CD14-positive monocyte (primary cell): ENCODE data around the gene MSH6. TPM values are rescaled to one million over a fixed set of nuclear protein-coding genes. Genes with fewer than 3 reads are reported as not detected.

Experiments
- DNase-seq, 3 donors: peaks; one replicate each; pipeline ENCODE4 v3.0.0-alpha.2; 2011 to 2022
- H2AFZ ChIP-seq: 2 replicates; pipeline ENCODE4 v1.6.0; 2012; ENCODE audit warnings: mild to moderate bottlenecking, low read depth, low read length, inconsistent platforms; ENCODE audit not compliant: insufficient read depth, poor library complexity, severe bottlenecking
- H3K27ac ChIP-seq, 2 donors: 1 replicate in 1 of 2; 2 replicates in 1 of 2; pipeline ENCODE4 v1.5.1; 2012 to 2013; ENCODE audit warnings: low read length in 2 of 2, control low read depth in 1 of 2, inconsistent platforms in 1 of 2, low read depth in 1 of 2, mild to moderate bottlenecking in 1 of 2
- H3K27me3 ChIP-seq, 2 donors: one replicate each; pipeline versions ENCODE4 v1.6.0 to v1.6.1; 2011 to 2013; ENCODE audit warnings: low read length in 2 of 2; ENCODE audit not compliant: control insufficient read depth in 2 of 2, insufficient read depth in 2 of 2
- H3K36me3 ChIP-seq, 2 donors: replicated peaks in 1 of 2; 1 replicate in 1 of 2; 2 replicates in 1 of 2; pipeline versions ENCODE4 v1.5.1 to v1.6.1; 2012 to 2013; ENCODE audit warnings: low read length in 2 of 2, control low read depth in 1 of 2, inconsistent platforms in 1 of 2, mild to moderate bottlenecking in 1 of 2; ENCODE audit not compliant: insufficient read depth in 2 of 2, control insufficient read depth in 1 of 2
- H3K4me1 ChIP-seq, 2 donors: 1 replicate in 1 of 2; 2 replicates in 1 of 2; pipeline versions ENCODE4 v1.5.1 to v1.6.1; 2012 to 2013; ENCODE audit warnings: low read length in 2 of 2, control low read depth in 1 of 2, inconsistent platforms in 1 of 2, mild to moderate bottlenecking in 1 of 2, moderate library complexity in 1 of 2; ENCODE audit not compliant: insufficient read depth in 2 of 2, control insufficient read depth in 1 of 2
- H3K4me2 ChIP-seq: replicated peaks from 2 replicates; pipeline ENCODE3; 2012; ENCODE audit warnings: low read length, moderate library complexity, mild to moderate bottlenecking; ENCODE audit not compliant: poor library complexity, severe bottlenecking; ENCODE audit errors: extremely low read depth
- H3K4me3 ChIP-seq, 3 experiments: fragments of 200-600 bp in 1 of 3; sonication (generic) in 1 of 3; replicated peaks in 1 of 3; 1 replicate in 2 of 3; 2 replicates in 1 of 3; pipeline ENCODE4 v1.5.1; 2011 to 2013; ENCODE audit warnings: low read length in 3 of 3, mild to moderate bottlenecking in 3 of 3, control low read depth in 2 of 3, low read depth in 2 of 3, inconsistent platforms in 1 of 3, moderate library complexity in 1 of 3
- H3K79me2 ChIP-seq: 2 replicates; pipeline ENCODE4 v1.6.0; 2012; ENCODE audit warnings: mild to moderate bottlenecking, control low read depth, inconsistent platforms, low read length, moderate library complexity; ENCODE audit not compliant: insufficient read depth
- H3K9ac ChIP-seq: 2 replicates; pipeline ENCODE4 v1.6.0; 2017; ENCODE audit warnings: low read length, mild to moderate bottlenecking; ENCODE audit not compliant: insufficient read depth, poor library complexity, severe bottlenecking
- H3K9me3 ChIP-seq, 2 donors: replicated peaks in 1 of 2; 1 replicate in 1 of 2; 2 replicates in 1 of 2; pipeline versions ENCODE4 v1.5.1 to v1.6.1; 2012 to 2013; ENCODE audit warnings: low read length in 2 of 2, control low read depth in 1 of 2; ENCODE audit not compliant: control insufficient read depth in 1 of 2, insufficient read depth in 1 of 2
- H4K20me1 ChIP-seq: 2 replicates; pipeline ENCODE4 v1.6.0; 2012; ENCODE audit warnings: mild to moderate bottlenecking, low read length, control low read depth, moderate library complexity; ENCODE audit not compliant: insufficient read depth
- H3K27ac Mint-ChIP-seq, 7 donors: one replicate each; pipeline ENCODE4 v1.8.0; 2020; ENCODE audit warnings: mild to moderate bottlenecking in 7 of 7, mixed read lengths in 7 of 7, moderate library complexity in 6 of 7, inconsistent platforms in 2 of 7
- H3K27me3 Mint-ChIP-seq, 3 donors: one replicate each; pipeline ENCODE4 v1.8.0; 2021 to 2022; ENCODE audit warnings: low read depth in 3 of 3, mild to moderate bottlenecking in 3 of 3, mixed read lengths in 3 of 3, moderate library complexity in 3 of 3, inconsistent platforms in 1 of 3
- H3K36me3 Mint-ChIP-seq, 2 donors: one replicate each; pipeline ENCODE4 v1.8.0; 2020; ENCODE audit warnings: mixed read lengths in 2 of 2, inconsistent platforms in 1 of 2, mild to moderate bottlenecking in 1 of 2
- H3K4me1 Mint-ChIP-seq: one replicate; pipeline ENCODE4 v1.8.0; 2020; ENCODE audit warnings: mild to moderate bottlenecking, mixed read lengths
- H3K4me3 Mint-ChIP-seq, 2 donors: one replicate each; pipeline ENCODE4 v1.8.0; 2020; ENCODE audit warnings: mild to moderate bottlenecking in 2 of 2, mixed read lengths in 2 of 2, moderate library complexity in 1 of 2
- H3K9me3 Mint-ChIP-seq, 7 donors: one replicate each; pipeline ENCODE4 v1.8.0; 2020 to 2022; ENCODE audit warnings: mixed read lengths in 7 of 7, mild to moderate bottlenecking in 6 of 7, moderate library complexity in 6 of 7, inconsistent platforms in 2 of 7
- CTCF ChIP-seq: fragments of 200-600 bp; IDR thresholded peaks from one replicate; pipeline ENCODE4 v1.8.0; 2022; ENCODE audit warnings: antibody characterized with exemption, mild to moderate bottlenecking
- WGBS: methylation state at CpG from one replicate; pipeline ENCODE4 v1.1.5; 2013; ENCODE audit warnings: missing lambda C conversion rate; ENCODE audit not compliant: insufficient coverage; 5-methylcytosine and 5-hydroxymethylcytosine counted together
- intact Hi-C, 2 donors: fragments of 100-400 bp; cut with micrococcal nuclease; formaldehyde crosslinking; loops; one replicate each; pipeline versions ENCODE4 v1.15.0 to v1.15.1; 2023
- polyA plus RNA-seq, 3 donors: library from polyadenylated mRNA; depleted of rRNA in 1 of 3; unstranded in 2 of 3; stranded (reverse) in 1 of 3; fragments of 300-500 nt in 2 of 3; fragments of >200 nt in 1 of 3; fragmentation: Illumina TruSeq in 2 of 3; gene quantifications; 1 replicate in 2 of 3; 2 replicates in 1 of 3; pipeline ENCODE4 v1.2.3, GENCODE V29; 2012 to 2021

Gene MSH6
- polyA plus RNA-seq, 3 donors: 4.1 to 6.5 (median 6.0) TPM

GRCh38 chr2:47810850-47811249, 27.9 kb downstream of the MSH6 start:
- no peaks in the 10 kb centered on the region for H3K9me3 Mint-ChIP-seq
- peaks cover 47% of the 10 kb centered on the region for H4K20me1 ChIP-seq
- H3K27me3 Mint-ChIP-seq: no peaks in the 10 kb centered on the region
- H2AFZ ChIP-seq: no peak overlapping the region
- no peak overlapping the region for H3K4me3 ChIP-seq
- H3K27me3 ChIP-seq: no peaks in the 10 kb centered on the region
- H3K4me1 ChIP-seq: no peaks in the 10 kb centered on the region
- no peak for DNase-seq
- H3K4me3 Mint-ChIP-seq: no peak overlapping the region
- H3K36me3 ChIP-seq: peaks cover 92 to 99% of the 10 kb centered on the region in 2 donors
- H3K9me3 ChIP-seq: no peaks in the 10 kb centered on the region
- peaks cover 79 to 93% of the 10 kb centered on the region in 2 donors for H3K36me3 Mint-ChIP-seq
- intact Hi-C loops: no loop called here
- H3K27ac ChIP-seq: no peak overlapping the region
- H3K79me2 ChIP-seq: no peaks in the 10 kb centered on the region
- no peak for TF ChIP-seq CTCF
- peak overlapping the region in 3 of 7 donors; percentile 19 to 50 (median 44) for H3K27ac Mint-ChIP-seq
- peaks cover 8% of the 10 kb centered on the region for H3K4me1 Mint-ChIP-seq
- no peak overlapping the region for H3K9ac ChIP-seq
- H3K4me2 ChIP-seq: no peak overlapping the region

- Histone ChIP-seq H3K9ac (no peak overlapping the region), H4K20me1 (peaks cover 39% of the 10 kb centered on the region), H3K36me3 (peaks cover 93 to 99% of the 10 kb centered on the region in 2 donors), H3K4me1 (no peaks in the 10 kb centered on the region), H3K27ac (peak overlapping the region in 1 of 2 donors; percentile 43), H3K79me2 (no peaks in the 10 kb centered on the region), H3K4me3 (no peak overlapping the region), H3K27me3 (no peaks in the 10 kb centered on the region), H2AFZ (no peak overlapping the region), H3K4me2 (no peak overlapping the region), H3K9me3 (no peaks in the 10 kb centered on the region)
- no peaks in the 10 kb centered on the region for H3K27me3 Mint-ChIP-seq
- DNase-seq: no peak
- WGBS: 89% methylated on average over 1 of the region's 1 CpG
- intact Hi-C loops: no loop called here
- H3K36me3 Mint-ChIP-seq: peaks cover 80 to 93% of the 10 kb centered on the region in 2 donors
- H3K4me1 Mint-ChIP-seq: peaks cover 1% of the 10 kb centered on the region
- peak overlapping the region in 2 of 7 donors; percentile 47 to 56 for H3K27ac Mint-ChIP-seq
- H3K4me3 Mint-ChIP-seq: no peak overlapping the region
- no peaks in the 10 kb centered on the region for H3K9me3 Mint-ChIP-seq
- no peak for TF ChIP-seq CTCF
These were observed 28.7 kb downstream of the MSH6 start for GRCh38 chr2:47811668-47812067.
